Panc1 (cell line): ENCODE measurements around the gene LCE3A. TPM values are rescaled to one million over a fixed set of nuclear protein-coding genes. Genes with fewer than 3 reads are reported as not detected.

ENCODE experiments used
- total RNA-seq: library from RNA; stranded (reverse); gene quantifications from one replicate; pipeline ENCODE4 v1.2.1, GENCODE V29; 2021; ENCODE audit not compliant: unreplicated experiment

Gene LCE3A
- total RNA-seq, 1 experiment from 2014 or later: not detected

Other genes with a start within 250 kb of the LCE3A start
- not detected for gene CRNN, start 208.8 kb downstream of the LCE3A start, total RNA-seq
- not detected for gene LCE5A, start 112.3 kb downstream of the LCE3A start, total RNA-seq
- gene CRCT1, start 108.6 kb downstream of the LCE3A start, total RNA-seq: not detected
- not detected for gene LCE3E, start 56.3 kb downstream of the LCE3A start, total RNA-seq
- not detected for gene LCE3D, start 42.6 kb downstream of the LCE3A start, total RNA-seq
- gene LCE3C, start 22.9 kb downstream of the LCE3A start, total RNA-seq: not detected
- not detected for gene LCE3B, start 9.3 kb downstream of the LCE3A start, total RNA-seq
- not detected for gene LCE2D, start 40.3 kb upstream of the LCE3A start, total RNA-seq
- gene LCE2C, start 52.2 kb upstream of the LCE3A start, total RNA-seq: not detected
- not detected for gene LCE2B, start 63.0 kb upstream of the LCE3A start, total RNA-seq
- gene LCE2A, start 75.2 kb upstream of the LCE3A start, total RNA-seq: not detected
- gene LCE4A, start 85.1 kb upstream of the LCE3A start, total RNA-seq: not detected
- gene KPRP, start 134.9 kb upstream of the LCE3A start, total RNA-seq: not detected
- gene LCE1F, start 152.0 kb upstream of the LCE3A start, total RNA-seq: not detected
- gene LCE1E, start 163.2 kb upstream of the LCE3A start, total RNA-seq: not detected
- gene LCE1D, start 173.6 kb upstream of the LCE3A start, total RNA-seq: not detected
- not detected for gene LCE1C, start 183.5 kb upstream of the LCE3A start, total RNA-seq
- not detected for gene LCE1B, start 188.9 kb upstream of the LCE3A start, total RNA-seq
- gene LCE1A, start 204.4 kb upstream of the LCE3A start, total RNA-seq: not detected
- not detected for gene LCE6A, start 219.8 kb upstream of the LCE3A start, total RNA-seq
- not detected for gene LCE7A, start 236.9 kb upstream of the LCE3A start, total RNA-seq